NCI-H82 treated with DMSO at 0.1 percent for 48 hours (cell line): ENCODE results near the gene ACTL8.

Experiments
- DNase-seq: peaks from one replicate; lab custom pipeline; 2025; ENCODE audit not compliant: unreplicated experiment; lab: John Stamatoyannopoulos, UW

Gene ACTL8

GRCh38 chr1:17869815-17870214, 114.7 kb downstream of the ACTL8 start:
- DNase-seq, result no peak

- DNase-seq, result no peak
These were observed 115.5 kb downstream of the ACTL8 start for GRCh38 chr1:17870679-17871078.

- no peak for DNase-seq
These were observed 118.0 kb downstream of the ACTL8 start for GRCh38 chr1:17873007-17873675.

- DNase-seq, result no peak
These were observed 119.1 kb downstream of the ACTL8 start for GRCh38 chr1:17874231-17874630.

- DNase-seq, result no peak
These were observed 119.6 kb downstream of the ACTL8 start for GRCh38 chr1:17874710-17875109.

- no peak for DNase-seq
These were observed 120.2 kb downstream of the ACTL8 start for GRCh38 chr1:17875171-17875881.

- DNase-seq, result no peak
These were observed 120.7 kb downstream of the ACTL8 start for GRCh38 chr1:17875882-17876280.
